Heart right ventricle (tissue), 16 donors: ENCODE data around the gene TRIP10. TPM values are rescaled to one million over a fixed set of nuclear protein-coding genes. Genes with fewer than 3 reads are reported as not detected.
"Not testable (repeated sequence)": the region's sequence is repeated elsewhere in the genome, so short reads cannot be mapped to it uniquely, and the experiment has no call there.

ENCODE experiments used
- ATAC-seq, 8 donors: fragments of 200-7000 bp; cut with Tn5 transposase; one replicate each; pipeline ENCODE4 v1.9.1; 2020; ENCODE audit warnings: mild to moderate bottlenecking in 8 of 8, moderate library complexity in 8 of 8, moderate number of reproducible peaks in 1 of 8
- DNase-seq, 2 donors: peaks; one replicate each; pipeline ENCODE4 v3.0.0-alpha.2; 2020
- H3K27ac ChIP-seq, 10 donors: fragments of 200-600 bp; sonication (generic) in 2 of 10; one replicate each; pipeline versions ENCODE4 v1.5.0 to v1.8.0; 2020 to 2022; ENCODE audit warnings: mild to moderate bottlenecking in 3 of 10
- H3K27me3 ChIP-seq, 7 donors: fragments of 200-600 bp; one replicate each; pipeline ENCODE4 v1.8.0; 2021 to 2022; ENCODE audit warnings: mild to moderate bottlenecking in 2 of 7
- H3K36me3 ChIP-seq, 9 donors: fragments of 200-600 bp; sonication (generic) in 1 of 9; one replicate each; pipeline versions ENCODE4 v1.5.0 to v1.8.0; 2020 to 2022; ENCODE audit warnings: mild to moderate bottlenecking in 2 of 9
- H3K4me1 ChIP-seq, 9 donors: fragments of 200-600 bp; sonication (generic) in 1 of 9; one replicate each; pipeline versions ENCODE4 v1.5.0 to v1.8.0; 2020 to 2022; ENCODE audit warnings: mild to moderate bottlenecking in 4 of 9
- H3K4me3 ChIP-seq, 10 donors: fragments of 200-600 bp; sonication (generic) in 2 of 10; one replicate each; pipeline versions ENCODE4 v1.5.0 to v1.8.0; 2020 to 2022; ENCODE audit warnings: mild to moderate bottlenecking in 7 of 10, moderate library complexity in 2 of 10
- H3K9me3 ChIP-seq, 11 donors: fragments of 200-600 bp in 10 of 11; sonication (generic) in 2 of 11; one replicate each; pipeline versions ENCODE4 v1.5.0 to v1.8.0; 2013 to 2022; ENCODE audit warnings: mild to moderate bottlenecking in 2 of 11, control low read depth in 1 of 11, moderate library complexity in 1 of 11
- WGBS, 2 donors: extraction: QIAGEN DNeasy Blood & Tissue Kit; methylation state at CpG; one replicate each; pipeline ENCODE4 v1.1.7; 2013; ENCODE audit warnings: inconsistent platforms in 1 of 2; 5-methylcytosine and 5-hydroxymethylcytosine counted together
- intact Hi-C, 10 donors: fragments of 100-400 bp; cut with DNase I; formaldehyde crosslinking; loops; one replicate each; pipeline versions ENCODE4 v1.11.1 to v1.14.2; 2022
- polyA plus RNA-seq, 2 donors: library from polyadenylated mRNA; stranded (reverse); fragments of 200-250 nt; gene quantifications; one replicate each; pipeline ENCODE4 v1.2.3, GENCODE V29; 2013
- total RNA-seq, 10 donors: library from RNA; stranded (reverse); fragmentation: NEBNext Ultra II Directional in 3 of 10; extraction: Animal tissue kit (Norgen Biotek cat#: 25700) in 3 of 10; gene quantifications; one replicate each; pipeline versions ENCODE4 v1.2.1 to v1.2.4, GENCODE V29; 2021 to 2023
- TF ChIP-seq, protein P1 (sequence below), 9 donors: fragments of 200-600 bp; sonication (generic) in 2 of 9; IDR thresholded peaks; one replicate each; pipeline versions ENCODE4 v1.5.0 to v1.8.0; 2021 to 2022; ENCODE audit warnings: antibody characterized with exemption in 9 of 9, mild to moderate bottlenecking in 5 of 9, moderate library complexity in 1 of 9
- donor health status: Arrhythmogenic right ventricular cardiomyopathy.
- donor health status: ischemic (EF 13 %, LVEDD 7.1; RV severe dilation, severe dysfunction).
- donor health status: healthy with polysubstance abuse.
- donor health status: DM: no; HTN: yes; CAD: no.
- donor health status: DM: no; HTN: no; CAD: no.
- donor health status: ischemic (EF 25% LVEDD 6.9; RV normal size, moderate dysfunction).
- donor health status: ischemic (EF 25% LVEDD 5.7; RV mildly dilated, moderate dysfunction).
- donor health status: healthy.
- donor health status: DM: yes; HTN: yes; CAD: no.
- donor health status: Ischemic cardiomyopathy.
- donor health status: ischemic (EF 35%, LVEDD 5.7; RV mildly dilated, moderate dysfunction).
- donor health status: nonischemic (EF 11% LVEDD 7.7; RV severe dilation, severe dysfunction).
- donor health status: DM: yes; HTN: yes; CAD: no.
- donor health status: PGD.
- donor health status: ischemic (EF 29% LVEDD 5.4; RV normal size, mild dysfunction).
- donor health status: nonischemic (EF 23%, LVEDD 6.1; RV moderate dilation, normal function).

Gene TRIP10
- total and polyA plus RNA-seq, 12 donors: 60.6 to 314 (median 76.0) TPM

DNA sequence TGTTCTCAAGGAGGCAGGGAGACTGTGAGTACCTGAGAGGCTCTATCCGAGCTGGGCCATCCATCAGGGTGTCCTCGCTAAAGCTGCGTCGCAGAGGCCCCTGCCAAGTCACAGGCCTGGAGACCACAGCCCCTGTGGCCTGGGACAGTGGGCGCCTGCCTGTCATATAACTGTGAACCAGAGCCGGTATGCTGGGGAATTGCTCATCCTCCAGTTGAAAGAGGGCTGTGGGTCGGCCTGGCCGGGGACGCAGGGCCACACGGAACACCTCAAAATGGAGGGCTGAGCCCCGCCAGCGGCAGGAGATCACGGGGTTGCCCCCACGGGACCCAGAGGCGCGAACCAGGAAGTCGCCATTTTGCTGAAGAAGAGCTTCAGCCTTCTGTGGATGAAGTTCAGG is 21.1 kb downstream of the TRIP10 start:
- TF ChIP-seq, protein P1, sequence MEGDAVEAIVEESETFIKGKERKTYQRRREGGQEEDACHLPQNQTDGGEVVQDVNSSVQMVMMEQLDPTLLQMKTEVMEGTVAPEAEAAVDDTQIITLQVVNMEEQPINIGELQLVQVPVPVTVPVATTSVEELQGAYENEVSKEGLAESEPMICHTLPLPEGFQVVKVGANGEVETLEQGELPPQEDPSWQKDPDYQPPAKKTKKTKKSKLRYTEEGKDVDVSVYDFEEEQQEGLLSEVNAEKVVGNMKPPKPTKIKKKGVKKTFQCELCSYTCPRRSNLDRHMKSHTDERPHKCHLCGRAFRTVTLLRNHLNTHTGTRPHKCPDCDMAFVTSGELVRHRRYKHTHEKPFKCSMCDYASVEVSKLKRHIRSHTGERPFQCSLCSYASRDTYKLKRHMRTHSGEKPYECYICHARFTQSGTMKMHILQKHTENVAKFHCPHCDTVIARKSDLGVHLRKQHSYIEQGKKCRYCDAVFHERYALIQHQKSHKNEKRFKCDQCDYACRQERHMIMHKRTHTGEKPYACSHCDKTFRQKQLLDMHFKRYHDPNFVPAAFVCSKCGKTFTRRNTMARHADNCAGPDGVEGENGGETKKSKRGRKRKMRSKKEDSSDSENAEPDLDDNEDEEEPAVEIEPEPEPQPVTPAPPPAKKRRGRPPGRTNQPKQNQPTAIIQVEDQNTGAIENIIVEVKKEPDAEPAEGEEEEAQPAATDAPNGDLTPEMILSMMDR (IDR thresholded peaks at IDR 0.05): no peak
- no peaks in the 10 kb centered on the region for H3K4me1 ChIP-seq
- no peak for ATAC-seq
- no peaks in the 10 kb centered on the region for H3K9me3 ChIP-seq
- no peak for DNase-seq
- no peak overlapping the region for H3K4me3 ChIP-seq
- WGBS, 2 donors: 92 to 93% methylated on average over 17 of the region's 17 CpGs
- no peaks in the 10 kb centered on the region for H3K36me3 ChIP-seq
- H3K27ac ChIP-seq: no peak overlapping the region
- H3K27me3 ChIP-seq: peaks cover 0 to 25% (median 6%) of the 10 kb centered on the region in 7 donors
- intact Hi-C loops: loop anchor here in 2 of 10 donors (10.0 kb wide), 1 partner anchor 126 kb away; no protein-coding TSS in a partner anchor

DNA sequence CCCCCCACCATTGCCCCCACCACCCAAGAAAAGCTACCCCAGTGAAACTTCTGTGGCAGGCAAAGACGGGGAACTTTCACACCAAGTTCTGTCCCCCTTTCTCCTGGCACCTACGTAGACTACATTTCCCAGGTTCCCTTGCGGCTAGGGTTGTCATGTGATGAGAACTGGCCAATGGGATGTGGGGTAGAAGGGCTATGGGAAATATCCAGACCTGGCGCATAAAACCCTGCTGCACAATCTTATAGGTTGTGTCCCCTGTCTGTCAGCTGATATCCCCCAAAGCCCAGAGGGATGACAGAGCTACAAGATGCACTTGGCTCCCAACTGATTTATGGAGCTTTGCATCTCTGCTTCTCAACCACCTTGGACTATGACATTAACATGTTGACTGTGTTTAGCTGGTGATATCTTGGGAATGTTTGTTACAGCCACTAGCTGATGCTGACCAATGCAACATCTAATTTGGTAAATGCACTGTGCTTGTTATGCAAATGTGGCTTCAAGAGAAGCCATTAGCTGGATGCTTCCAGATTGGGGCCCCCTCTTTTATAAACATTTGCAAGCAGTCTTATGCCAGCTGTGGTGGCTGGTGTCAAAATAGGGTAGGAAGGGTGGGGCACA is 21.7 kb downstream of the TRIP10 start:
- H3K27me3 ChIP-seq: peaks cover 0 to 30% (median 11%) of the 10 kb centered on the region in 7 donors
- no peaks in the 10 kb centered on the region for H3K9me3 ChIP-seq
- DNase-seq (no peak), ATAC-seq (no peak)
- intact Hi-C loops: loop anchor here in 2 of 10 donors (10.0 kb wide), 1 partner anchor 126 kb away; no protein-coding TSS in a partner anchor
- no peak overlapping the region for H3K27ac ChIP-seq
- no peak overlapping the region for H3K4me3 ChIP-seq
- TF ChIP-seq, protein P1 (IDR thresholded peaks at IDR 0.05): no peak
- no peaks in the 10 kb centered on the region for H3K36me3 ChIP-seq
- WGBS, 2 donors: 74 to 84% methylated on average over 4 of the region's 4 CpGs
- peaks cover 0 to 5% (median 3%) of the 10 kb centered on the region in 9 donors for H3K4me1 ChIP-seq

DNA sequence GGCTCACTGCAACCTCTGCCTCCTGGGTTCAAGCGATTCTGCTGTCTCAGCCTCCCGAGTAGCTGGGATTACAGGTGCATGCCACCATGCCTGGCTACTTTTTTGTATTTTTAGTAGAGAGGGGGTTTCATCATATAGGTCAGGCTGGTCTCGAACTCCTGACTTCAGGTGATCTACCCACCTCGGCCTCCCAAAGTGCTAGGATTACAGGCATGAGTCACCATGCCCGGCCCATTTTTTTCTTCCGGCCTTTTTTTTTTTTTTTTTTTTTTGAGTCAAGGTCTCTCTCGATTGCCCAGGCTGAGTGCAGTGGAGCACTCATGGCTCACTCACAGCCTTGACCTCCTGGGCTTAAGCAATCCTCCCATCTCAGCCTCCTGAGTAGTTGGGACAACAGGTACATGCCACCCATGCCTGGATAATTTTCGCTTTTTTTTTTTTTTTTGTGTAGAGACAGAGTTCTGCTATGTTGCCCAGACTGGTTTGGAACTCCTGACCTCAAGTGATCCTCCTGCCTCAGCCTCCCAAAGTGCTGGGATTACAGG is 22.8 kb downstream of the TRIP10 start:
- not testable (repeated sequence) for DNase-seq, H3K36me3 ChIP-seq, ATAC-seq, H3K27ac ChIP-seq, H3K4me3 ChIP-seq, H3K9me3 ChIP-seq
- H3K4me1 ChIP-seq: peaks cover 2 to 17% (median 14%) of the 10 kb centered on the region in 9 donors
- intact Hi-C loops: loop anchor here in 2 of 10 donors (10.0 kb wide), 1 partner anchor 128 kb away; no protein-coding TSS in a partner anchor
- 85 to 92% methylated on average over 8 of the region's 8 CpGs for WGBS, 2 donors
- H3K27me3 ChIP-seq: peaks cover 2 to 41% (median 23%) of the 10 kb centered on the region in 7 donors

DNA sequence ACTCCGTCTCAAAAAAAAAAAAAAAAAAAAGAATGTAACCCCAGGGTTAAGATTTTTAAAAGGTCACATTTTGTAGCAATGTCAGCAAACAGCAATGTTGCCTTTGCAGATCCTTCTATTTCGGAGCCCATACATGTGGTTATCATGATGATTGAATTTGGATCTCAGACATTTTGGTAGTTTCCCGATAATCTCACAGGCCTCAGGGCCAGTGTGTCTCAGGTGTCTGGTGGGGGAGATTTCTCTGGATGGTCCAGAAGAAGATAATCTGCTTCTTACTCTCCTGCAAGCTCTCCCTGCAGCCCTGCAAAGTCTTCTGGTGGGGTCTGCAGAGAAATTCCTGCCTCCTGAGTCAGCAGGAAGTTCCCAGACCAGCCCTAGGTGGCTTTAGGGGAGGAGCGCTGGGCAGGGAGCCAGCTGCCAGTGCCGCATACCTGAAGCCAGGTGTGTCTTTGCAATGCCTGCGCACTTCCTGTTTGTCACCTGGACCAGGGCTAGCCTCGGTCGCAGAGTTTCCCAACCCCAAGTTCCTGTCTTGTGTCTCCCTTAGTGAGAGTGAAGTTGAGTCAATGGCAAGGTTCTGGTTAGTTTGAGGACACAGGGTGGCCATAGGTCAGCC is 26.4 kb downstream of the TRIP10 start:
- peak overlapping the region in 1 of 10 donors; percentile 53 for H3K27ac ChIP-seq

More for the DNA sequence above, 26.4 kb downstream of the TRIP10 start:
- no peak for ATAC-seq
- WGBS, 2 donors: 28 to 35% methylated on average over 8 of the region's 8 CpGs
- TF ChIP-seq, protein P1 (IDR thresholded peaks at IDR 0.05): no peak
- H3K27me3 ChIP-seq: peaks cover 7 to 63% (median 34%) of the 10 kb centered on the region in 7 donors
- H3K36me3 ChIP-seq: no peaks in the 10 kb centered on the region
- DNase-seq: no peak
- intact Hi-C loops: loop anchor here in 2 of 10 donors (10.0 kb wide), 1 partner anchor 131 kb away; no protein-coding TSS in a partner anchor
- no peak overlapping the region for H3K4me3 ChIP-seq
- H3K4me1 ChIP-seq: peaks cover 3 to 34% (median 21%) of the 10 kb centered on the region in 9 donors
- no peaks in the 10 kb centered on the region for H3K9me3 ChIP-seq
